HG03095 (cell line): ENCODE data around the gene BOK.
"Not testable (repeated sequence)": the region's sequence is repeated elsewhere in the genome, so short reads cannot be mapped to it uniquely, and the experiment has no call there.

Experiments used
- ATAC-seq: cut with Tn5 transposase; IDR thresholded peaks from one replicate; pipeline ENCODE4 v1.9.1; 2021; ENCODE audit warnings: moderate library complexity; ENCODE audit not compliant: unreplicated experiment

BOK gene

DNA sequence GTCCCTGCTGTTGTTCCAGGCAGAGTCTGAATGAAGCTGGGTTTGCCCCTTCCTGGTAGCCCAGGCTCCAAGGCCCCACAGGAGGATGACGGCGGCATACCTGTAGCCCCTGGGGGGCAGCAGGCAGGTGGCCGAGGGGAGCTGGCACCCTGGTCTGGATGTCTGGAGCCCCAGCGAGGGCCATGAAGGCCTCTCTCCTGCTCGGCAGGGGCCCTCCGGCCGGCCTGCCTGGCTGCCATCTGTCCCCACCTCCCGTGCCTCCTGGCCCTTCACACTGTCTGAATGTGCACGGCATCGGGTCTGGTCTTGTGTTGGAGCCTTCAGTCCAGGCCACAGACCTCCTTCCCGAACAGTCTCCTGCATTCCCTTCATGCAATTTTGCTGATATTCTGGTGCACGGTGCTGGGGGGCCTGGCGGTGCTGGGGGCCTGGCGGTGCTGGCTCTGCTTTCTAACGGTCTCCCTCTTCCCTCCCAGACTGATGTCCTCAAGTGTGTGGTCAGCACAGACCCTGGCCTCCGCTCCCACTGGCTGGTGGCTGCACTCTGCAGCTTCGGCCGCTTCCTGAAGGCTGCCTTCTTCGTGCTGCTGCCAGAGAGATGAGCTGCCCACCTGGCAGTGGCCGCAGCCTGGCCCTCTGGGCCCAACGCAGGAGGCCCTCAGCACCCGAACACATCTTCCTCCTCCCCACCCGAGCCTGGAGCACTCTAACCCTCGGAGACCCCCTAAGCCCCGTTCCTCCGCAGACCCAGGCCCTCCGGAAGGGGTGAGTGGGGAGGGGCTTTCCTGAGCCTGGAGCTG, 13.5 kb downstream of the BOK start:
- ATAC-seq, result no peak

- not testable (repeated sequence) for ATAC-seq
These were observed 14.5 kb downstream of the BOK start for GRCh38 chr2:241572915-241573651.

DNA sequence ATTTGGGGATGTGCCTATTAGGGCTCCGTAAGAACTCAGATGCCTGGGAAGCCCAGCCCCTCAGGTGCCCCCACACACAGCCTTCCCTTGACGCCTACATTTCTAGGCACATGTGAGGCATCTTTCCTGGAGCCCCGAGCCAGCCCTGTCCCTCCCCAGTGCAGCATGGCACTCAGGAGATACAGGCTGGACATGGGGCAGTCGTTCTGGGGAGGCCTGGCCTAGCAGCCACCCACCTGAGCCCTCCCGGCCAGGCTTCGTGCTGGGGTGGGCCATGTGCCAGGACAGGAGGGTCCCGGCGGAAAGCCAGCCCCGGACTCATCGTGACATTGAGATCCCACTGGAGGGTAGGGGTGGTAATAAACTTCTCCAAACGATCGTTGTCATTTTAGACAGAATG, 15.2 kb downstream of the BOK start:
- ATAC-seq, result no peak

DNA sequence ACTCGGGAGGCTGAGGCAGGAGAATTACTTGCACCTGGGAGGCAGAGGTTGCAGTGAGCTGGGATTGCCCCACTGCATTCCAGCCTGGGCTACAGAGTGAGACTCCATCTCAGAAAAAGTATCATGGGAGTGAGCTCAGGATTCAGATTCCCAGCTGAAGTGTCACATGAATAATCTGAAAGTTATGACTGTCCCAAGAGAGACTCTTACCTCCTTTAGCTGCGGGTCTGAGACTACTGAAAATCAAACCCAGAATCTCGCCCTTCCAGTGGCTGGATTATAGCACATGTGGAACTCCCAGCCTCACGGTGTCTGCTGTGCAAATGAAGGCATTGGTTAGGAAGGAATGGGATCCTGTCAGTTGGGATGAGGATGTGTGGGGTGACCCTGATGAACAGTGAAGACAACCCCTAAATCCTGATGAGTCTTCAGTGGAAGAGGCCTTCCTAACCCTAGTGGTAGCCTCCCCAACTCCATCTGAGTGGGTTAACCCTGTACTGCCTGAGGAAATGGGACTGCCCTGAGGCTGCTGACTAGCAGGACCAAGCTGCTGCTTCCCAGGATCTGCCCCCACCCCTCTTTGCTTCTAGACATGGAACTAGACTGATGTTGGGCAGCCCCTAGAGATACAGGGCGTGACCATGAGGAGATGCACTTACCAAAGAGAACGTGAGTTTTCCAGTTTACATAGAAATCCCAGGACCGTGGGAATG, 16.5 kb downstream of the BOK start:
- no peak for ATAC-seq

GRCh38 chr2:241575624-241576292, 17.2 kb downstream of the BOK start:
- ATAC-seq, result no peak

- no peak for ATAC-seq
These were observed 17.7 kb downstream of the BOK start for GRCh38 chr2:241576293-241576654.

DNA sequence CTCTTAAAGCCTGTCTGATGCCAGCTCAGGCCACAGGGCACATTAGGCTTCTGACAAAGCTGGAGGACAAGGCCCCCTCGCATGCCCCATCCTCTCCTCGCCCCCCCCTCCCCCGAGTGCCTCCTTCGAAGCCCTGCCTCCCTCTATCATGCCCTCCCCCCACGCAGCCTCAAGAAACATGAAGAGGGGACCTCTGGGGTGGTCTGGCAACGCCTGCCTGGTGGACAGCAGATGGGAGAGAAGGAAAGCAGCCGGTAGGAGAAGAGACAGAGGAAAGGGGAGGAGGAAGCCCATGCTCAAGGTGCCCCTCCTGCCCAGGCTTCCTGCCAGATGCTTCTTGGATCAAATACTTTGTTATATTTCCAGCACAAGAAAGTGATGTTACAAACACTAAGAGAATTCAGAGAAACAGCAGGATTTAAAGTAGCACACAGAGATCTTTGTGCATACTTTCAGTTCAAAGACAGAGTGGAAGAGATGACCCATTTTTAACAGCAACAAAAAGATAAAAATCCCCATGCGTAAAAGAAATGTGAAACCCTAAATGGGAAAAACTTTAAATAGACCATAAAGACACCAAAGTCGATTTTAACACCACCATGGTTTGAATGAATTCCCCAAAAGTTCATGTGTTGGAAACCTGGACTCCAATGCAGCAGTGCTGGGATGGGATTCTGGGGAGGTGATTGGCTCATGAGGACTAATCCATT, 19.0 kb downstream of the BOK start:
- no peak for ATAC-seq

GRCh38 chr2:241579281-241579680, 20.7 kb downstream of the BOK start:
- ATAC-seq, result no peak

DNA sequence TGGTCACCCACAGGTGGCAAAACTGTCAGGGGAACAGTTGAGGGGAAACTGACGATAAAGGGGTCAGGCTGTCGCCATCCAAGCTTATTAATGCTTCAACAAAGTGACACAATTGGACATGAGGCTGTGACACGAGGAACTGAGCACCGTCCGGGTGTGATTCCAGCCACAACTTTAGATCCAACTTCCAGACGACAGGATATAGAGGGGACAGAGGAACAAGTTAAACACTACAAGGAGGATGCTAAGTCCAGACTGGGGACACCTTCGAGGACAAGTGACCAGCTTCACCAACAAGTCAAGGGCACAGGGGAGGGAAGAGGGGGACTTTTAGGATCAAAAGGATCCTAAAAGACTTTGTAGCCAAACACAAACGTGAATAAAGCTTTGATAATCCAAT, 23.8 kb downstream of the BOK start:
- ATAC-seq, result no peak

DNA sequence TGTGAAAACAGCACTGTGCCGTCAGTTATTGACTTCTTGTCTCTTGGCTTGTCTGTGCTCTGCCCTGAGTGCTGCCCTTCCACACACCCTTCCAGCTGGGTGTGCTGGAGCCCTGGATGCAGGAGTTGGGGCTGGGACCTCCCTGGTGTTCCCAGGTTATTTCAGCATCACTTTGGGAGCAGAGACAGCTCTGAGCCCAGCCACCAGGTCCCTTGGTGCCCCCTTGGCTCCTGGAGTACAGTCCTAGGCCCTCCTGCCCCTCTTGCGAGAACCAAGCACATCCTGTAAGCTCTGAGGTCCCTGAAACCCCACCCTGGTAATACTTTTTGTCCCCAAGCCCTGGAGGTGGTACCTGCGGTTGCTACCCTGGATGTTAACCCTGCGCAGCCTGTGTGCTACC, 24.3 kb downstream of the BOK start:
- no peak for ATAC-seq

- ATAC-seq, result no peak
These were observed 25.9 kb downstream of the BOK start for GRCh38 chr2:241584436-241584835.

DNA sequence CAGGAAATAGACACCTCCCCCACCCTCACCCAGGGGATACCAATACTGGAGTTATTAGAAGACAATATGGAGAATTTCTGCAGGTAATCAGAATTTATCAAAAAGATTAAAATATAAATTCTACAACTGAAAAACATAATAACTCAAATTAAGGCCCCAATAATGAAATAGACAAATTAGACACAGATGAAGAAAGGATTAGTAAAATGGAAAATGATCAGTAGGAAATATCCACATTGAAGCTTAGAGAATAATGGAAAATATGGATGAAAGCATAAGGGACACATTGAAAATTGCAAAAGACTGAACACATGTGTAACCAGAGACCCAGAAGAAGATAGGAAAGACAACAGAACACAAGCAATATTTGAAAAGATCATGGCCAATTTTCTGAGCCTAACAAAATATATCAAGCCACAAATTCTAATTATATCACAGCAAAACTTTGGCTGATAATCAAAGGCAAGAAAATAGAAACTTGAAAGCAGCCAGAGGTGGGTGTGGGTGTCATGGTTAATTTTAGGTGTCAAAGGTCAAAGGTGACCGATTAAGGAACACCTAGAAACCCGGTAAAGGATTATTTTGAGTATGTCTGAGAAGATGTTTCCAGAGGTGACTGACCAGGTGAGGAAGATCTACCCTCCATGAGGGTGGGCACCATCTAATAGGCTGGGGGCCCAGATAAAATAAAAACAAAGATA, 28.2 kb downstream of the BOK start:
- ATAC-seq, result no peak

- not testable (repeated sequence) for ATAC-seq
These were observed 31.3 kb downstream of the BOK start for GRCh38 chr2:241589863-241590262.

DNA sequence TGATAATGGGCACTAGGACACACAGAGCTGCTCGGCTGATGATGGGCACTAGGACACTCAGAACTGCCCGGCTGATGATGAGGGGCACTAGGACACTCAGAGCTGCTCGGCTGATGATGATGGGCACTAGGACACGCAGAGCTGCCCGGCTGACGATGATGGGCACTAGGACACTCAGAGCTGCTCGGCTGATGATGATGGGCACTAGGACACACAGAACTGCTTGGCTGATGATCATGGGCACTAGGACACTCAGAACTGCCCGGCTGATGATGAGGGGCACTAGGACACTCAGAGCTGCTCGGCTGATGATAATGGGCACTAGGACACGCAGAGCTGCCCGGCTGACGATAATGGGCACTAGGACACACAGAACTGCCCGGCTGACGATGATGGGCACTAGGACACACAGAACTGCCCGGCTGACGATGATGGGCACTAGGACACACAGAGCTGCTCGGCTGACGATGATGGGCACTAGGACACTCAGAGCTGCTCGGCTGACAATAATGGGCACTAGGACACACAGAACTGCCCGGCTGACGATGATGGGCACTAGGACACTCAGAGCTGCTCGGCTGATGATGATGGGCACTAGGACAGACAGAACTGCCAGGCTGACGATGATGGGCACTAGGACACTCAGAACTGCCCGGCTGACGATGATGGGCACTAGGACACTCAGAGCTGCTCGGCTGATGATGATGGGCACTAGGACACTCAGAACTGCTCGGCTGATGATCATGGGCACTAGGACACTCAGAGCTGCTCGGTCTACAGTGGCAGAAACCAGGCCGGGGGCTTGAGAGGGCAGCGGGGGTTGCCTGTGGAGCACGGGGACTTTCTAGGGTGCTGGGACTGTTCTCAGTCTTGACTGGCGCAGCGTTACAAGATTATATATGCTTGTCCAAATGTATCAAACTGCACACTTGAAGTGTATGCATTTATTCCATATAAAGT, 32.2 kb downstream of the BOK start:
- ATAC-seq, result not testable (repeated sequence)

GRCh38 chr2:241592126-241592845, 33.7 kb downstream of the BOK start:
- no peak for ATAC-seq

DNA sequence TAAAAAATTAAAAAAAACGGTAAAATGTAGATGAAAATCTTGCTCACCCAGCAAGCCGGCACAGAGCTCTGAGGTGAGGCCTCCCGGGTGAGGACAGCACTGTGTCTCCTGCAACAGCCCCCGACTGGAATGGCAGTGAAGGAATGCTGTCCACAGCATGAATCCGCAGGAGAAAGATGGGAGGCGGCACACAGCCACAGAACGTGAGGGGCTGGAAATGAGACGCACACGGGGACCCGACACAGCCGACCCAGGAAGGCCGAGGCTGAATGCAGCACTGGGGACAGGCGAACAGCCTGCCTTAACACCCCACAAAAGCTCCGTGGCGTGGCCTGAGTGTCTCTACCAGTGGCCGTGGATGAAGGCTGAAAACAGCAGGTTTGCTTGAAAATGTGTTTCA, 34.7 kb downstream of the BOK start:
- no peak for ATAC-seq

GRCh38 chr2:241595600-241596140, 37.1 kb downstream of the BOK start:
- no peak for ATAC-seq

- ATAC-seq, result no peak
These were observed 39.0 kb downstream of the BOK start for GRCh38 chr2:241597561-241597960.
